SK-N-SH (cell line): ENCODE results near the gene ATP8B1. TPM values are rescaled to one million over a fixed set of nuclear protein-coding genes. Genes with fewer than 3 reads are reported as not detected.

ENCODE experiments used
- CTCF ChIA-PET: fragments of 300-600, 350-600 bp; formaldehyde crosslinking; extraction: SDS; loops from one replicate; lab custom pipeline; 2021; lab: Yijun Ruan, JAX
- POLR2A ChIA-PET: fragments of 350-600 bp; sonication (Branson Sonifier 250); formaldehyde crosslinking; extraction: SDS; loops from one replicate; lab custom pipeline; 2020; ENCODE audit warnings: antibody characterized with exemption, inconsistent platforms; lab: Yijun Ruan, JAX
- DNase-seq: peaks from one replicate; pipeline ENCODE4 v3.0.0; 2012
- H2AFZ ChIP-seq: fragments of 200-600 bp; sonication (generic); 2 replicates; pipeline ENCODE4 v1.8.1; 2016; ENCODE audit warnings: antibody characterized with exemption, mild to moderate bottlenecking, low read depth
- H3F3A ChIP-seq: fragments of 200-600 bp; sonication (generic); replicated peaks from 2 replicates; pipeline ENCODE3; 2016; ENCODE audit warnings: antibody characterized with exemption, mild to moderate bottlenecking; ENCODE audit not compliant: insufficient read depth
- H3K27ac ChIP-seq, 2 experiments: fragments of 200-500 bp in 1 of 2; fragments of 200-600 bp in 1 of 2; sonication (Bioruptor generic) in 1 of 2; sonication (generic), shearing (Covaris generic) in 1 of 2; 2 replicates each; pipeline versions ENCODE4 v1.5.1 to v1.6.1; 2014 to 2016; ENCODE audit warnings: low read depth in 2 of 2, inconsistent platforms in 1 of 2, low read length in 1 of 2, mild to moderate bottlenecking in 1 of 2, mixed read lengths in 1 of 2
- H3K27me3 ChIP-seq: fragments of 200-600 bp; sonication (generic), shearing (Covaris generic); 2 replicates; pipeline ENCODE4 v1.6.1; 2016; ENCODE audit warnings: mixed run types; ENCODE audit not compliant: insufficient read depth
- H3K36me3 ChIP-seq, 2 experiments: fragments of 200-500 bp in 1 of 2; fragments of 200-600 bp in 1 of 2; sonication (Bioruptor generic) in 1 of 2; sonication (generic) in 1 of 2; replicated peaks in 1 of 2; 2 replicates each; pipeline versions ENCODE3 to v1.5.1; 2014 to 2016; ENCODE audit warnings: low read length in 1 of 2, mild to moderate bottlenecking in 1 of 2; ENCODE audit not compliant: insufficient read depth in 2 of 2, control insufficient read depth in 1 of 2
- H3K4me1 ChIP-seq, 2 experiments: fragments of 200-500 bp in 1 of 2; fragments of 200-600 bp in 1 of 2; sonication (Bioruptor generic) in 1 of 2; sonication (generic), shearing (Covaris generic) in 1 of 2; 2 replicates each; pipeline versions ENCODE4 v1.5.1 to v1.6.1; 2014 to 2016; ENCODE audit warnings: low read depth in 1 of 2, low read length in 1 of 2, mixed run types in 1 of 2; ENCODE audit not compliant: insufficient read depth in 2 of 2, control insufficient read depth in 1 of 2
- H3K4me2 ChIP-seq: fragments of 200-600 bp; sonication (generic), shearing (Covaris generic); 2 replicates; pipeline ENCODE4 v1.6.1; 2017; ENCODE audit warnings: mixed run types
- H3K4me3 ChIP-seq, 2 experiments: fragments of 200-500 bp in 1 of 2; fragments of 200-600 bp in 1 of 2; sonication (Bioruptor generic) in 1 of 2; sonication (generic), shearing (Covaris generic) in 1 of 2; 2 replicates each; pipeline versions ENCODE4 v1.5.1 to v1.8.1; 2014 to 2016; ENCODE audit warnings: low read depth in 2 of 2, inconsistent platforms in 1 of 2, low read length in 1 of 2, mild to moderate bottlenecking in 1 of 2, mixed read lengths in 1 of 2, moderate library complexity in 1 of 2
- H3K79me2 ChIP-seq: fragments of 200-600 bp; sonication (generic); 2 replicates; pipeline ENCODE4 v1.8.1; 2017; ENCODE audit warnings: mild to moderate bottlenecking; ENCODE audit not compliant: insufficient read depth
- H3K9ac ChIP-seq: fragments of 200-600 bp; sonication (generic); 2 replicates; pipeline ENCODE4 v1.6.1; 2017; ENCODE audit warnings: mixed run types
- H3K9me2 ChIP-seq: fragments of 200-600 bp; sonication (generic); 2 replicates; pipeline ENCODE4 v1.6.1; 2017; ENCODE audit warnings: mixed run types
- H3K9me3 ChIP-seq: fragments of 200-600 bp; sonication (generic); 2 replicates; pipeline ENCODE4 v1.6.1; 2017; ENCODE audit warnings: mixed run types, mild to moderate bottlenecking, moderate library complexity
- H4K20me1 ChIP-seq: fragments of 200-600 bp; sonication (generic); 2 replicates; pipeline ENCODE4 v1.6.1; 2017; ENCODE audit warnings: mild to moderate bottlenecking, mixed run types; ENCODE audit not compliant: insufficient read depth
- CHD2 ChIP-seq: fragments of 150-350 bp; IDR thresholded peaks from 2 replicates; pipeline ENCODE4 v1.6.1; 2018; ENCODE audit warnings: low read length; ENCODE audit not compliant: partially characterized antibody
- CTCF ChIP-seq: fragments of 200-600 bp; sonication (generic); IDR thresholded peaks from 2 replicates; pipeline ENCODE4 v1.6.1; 2017; ENCODE audit warnings: antibody characterized with exemption, mild to moderate bottlenecking, moderate library complexity
- EP300 ChIP-seq, 2 experiments: IDR thresholded peaks; 2 replicates each; pipeline versions ENCODE4 v1.4.0 to v1.6.1; 2012; ENCODE audit warnings: borderline replicate concordance in 1 of 2, low read depth in 1 of 2, low read length in 1 of 2
- EZH2phosphoT487 ChIP-seq: fragments of 200-600 bp; sonication (generic); IDR thresholded peaks from 2 replicates; pipeline ENCODE4 v1.6.1; 2017; ENCODE audit warnings: low read depth, mixed run types, mild to moderate bottlenecking, antibody characterized with exemption, moderate library complexity, borderline replicate concordance
- FOXJ3 ChIP-seq: sonication (generic); formaldehyde crosslinking; IDR thresholded peaks from 2 replicates; pipeline ENCODE4 v1.5.1; 2020; ENCODE audit warnings: mild to moderate bottlenecking, missing genetic modification reagents
- FOXM1 ChIP-seq: IDR thresholded peaks from 2 replicates; pipeline ENCODE4 v1.4.0; 2012; ENCODE audit warnings: low read depth, mild to moderate bottlenecking
- GATA2 ChIP-seq: sonication (generic); formaldehyde crosslinking; IDR thresholded peaks from 2 replicates; pipeline ENCODE4 v1.5.0; 2020; ENCODE audit warnings: mild to moderate bottlenecking, missing genetic modification reagents
- JUND ChIP-seq: IDR thresholded peaks from 2 replicates; pipeline ENCODE4 v1.4.0; 2012
- MEF2A ChIP-seq: IDR thresholded peaks from 2 replicates; pipeline ENCODE4 v1.4.0; 2012; ENCODE audit warnings: low read depth, borderline replicate concordance
- MXI1 ChIP-seq: IDR thresholded peaks from 2 replicates; pipeline ENCODE4 v1.6.1; 2012; ENCODE audit warnings: mild to moderate bottlenecking, low read depth, low read length, improper control_type of control experiment
- NRF1 ChIP-seq: IDR thresholded peaks from 2 replicates; pipeline ENCODE4 v1.6.1; 2012; ENCODE audit warnings: low read depth, mild to moderate bottlenecking, low read length
- PBX3 ChIP-seq: IDR thresholded peaks from 2 replicates; pipeline ENCODE4; 2012
- RFX5 ChIP-seq: IDR thresholded peaks from 2 replicates; pipeline ENCODE4 v1.6.1; 2012; ENCODE audit warnings: mild to moderate bottlenecking, improper control_type of control experiment, low read length
- RXRA ChIP-seq: IDR thresholded peaks from 2 replicates; pipeline ENCODE4 v1.4.0; 2012; ENCODE audit warnings: low read depth, mild to moderate bottlenecking, borderline replicate concordance
- SMC3 ChIP-seq: IDR thresholded peaks from 2 replicates; pipeline ENCODE4 v1.6.1; 2012; ENCODE audit warnings: low read depth, low read length, improper control_type of control experiment
- TEAD4 ChIP-seq: IDR thresholded peaks from 2 replicates; pipeline ENCODE4 v1.4.0; 2012; ENCODE audit warnings: mild to moderate bottlenecking, borderline replicate concordance; ENCODE audit not compliant: insufficient read depth
- USF2 ChIP-seq: fragments of 150-350 bp; IDR thresholded peaks from 2 replicates; pipeline ENCODE4 v1.6.1; 2017; ENCODE audit warnings: antibody characterized with exemption, low read length, low read depth, borderline replicate concordance
- YY1 ChIP-seq: IDR thresholded peaks from 2 replicates; pipeline ENCODE4 v1.4.0; 2012; ENCODE audit warnings: low read depth, mild to moderate bottlenecking
- WGBS: methylation state at CpG from one replicate; pipeline ENCODE4 v1.1.6; 2017; ENCODE audit warnings: low lambda C conversion rate; 5-methylcytosine and 5-hydroxymethylcytosine counted together
- polyA plus RNA-seq, 3 experiments: library from polyadenylated mRNA; depleted of rRNA; stranded (reverse); fragments of >200 nt; gene quantifications; 2 replicates each; pipeline ENCODE4 v1.2.3, GENCODE V29; 2012
- TF ChIP-seq, protein P1 (sequence below): IDR thresholded peaks from 2 replicates; pipeline ENCODE4 v1.6.1; 2012; ENCODE audit warnings: mild to moderate bottlenecking, low read depth, low read length, moderate library complexity
- TF ChIP-seq, protein P2 (sequence below): IDR thresholded peaks from 2 replicates; pipeline ENCODE4 v1.4.0; 2012; ENCODE audit warnings: low read depth, borderline replicate concordance

ATP8B1 gene
- polyA plus RNA-seq, 1 of the 3 experiments (the other 2 are of a cell fraction): 43.8 TPM

GRCh38 chr18:57744211-57744694 is 58.9 kb downstream of the ATP8B1 start:
- peaks cover 99% of the 10 kb centered on the region for H3K79me2 ChIP-seq
- no peak overlapping the region for H2AFZ ChIP-seq
- ChIA-PET POLR2A (no interaction called here), CTCF (no interaction called here)
- H4K20me1 ChIP-seq: peaks cover 47% of the 10 kb centered on the region
- DNase-seq: no peak
- peaks cover 30% of the 10 kb centered on the region for H3F3A ChIP-seq
- H3K27me3 ChIP-seq: no peaks in the 10 kb centered on the region
- WGBS: 91% methylated on average over 5 of the region's 5 CpGs
- peaks cover 0 to 38% of the 10 kb centered on the region in 2 experiments; a peak in 3 of 4 replicates for H3K4me1 ChIP-seq
- TF ChIP-seq FOXJ3 (no peak), CTCF (no peak), USF2 (no peak), EP300 (IDR thresholded peaks at IDR 0.05; ENCODE audit: borderline replicate concordance in 1 of 2, low read depth in 1 of 2, low read length in 1 of 2) (no peak), TEAD4 (no peak), YY1 (no peak), MEF2A (no peak), GATA2 (CRISPR knock-in tag) (no peak), CHD2 (no peak), RXRA (no peak), NRF1 (no peak), RFX5 (no peak), MXI1 (no peak), PBX3 (no peak), EZH2phosphoT487 (no peak), SMC3 (no peak), JUND (no peak), FOXM1 (no peak)
- TF ChIP-seq, protein P1, sequence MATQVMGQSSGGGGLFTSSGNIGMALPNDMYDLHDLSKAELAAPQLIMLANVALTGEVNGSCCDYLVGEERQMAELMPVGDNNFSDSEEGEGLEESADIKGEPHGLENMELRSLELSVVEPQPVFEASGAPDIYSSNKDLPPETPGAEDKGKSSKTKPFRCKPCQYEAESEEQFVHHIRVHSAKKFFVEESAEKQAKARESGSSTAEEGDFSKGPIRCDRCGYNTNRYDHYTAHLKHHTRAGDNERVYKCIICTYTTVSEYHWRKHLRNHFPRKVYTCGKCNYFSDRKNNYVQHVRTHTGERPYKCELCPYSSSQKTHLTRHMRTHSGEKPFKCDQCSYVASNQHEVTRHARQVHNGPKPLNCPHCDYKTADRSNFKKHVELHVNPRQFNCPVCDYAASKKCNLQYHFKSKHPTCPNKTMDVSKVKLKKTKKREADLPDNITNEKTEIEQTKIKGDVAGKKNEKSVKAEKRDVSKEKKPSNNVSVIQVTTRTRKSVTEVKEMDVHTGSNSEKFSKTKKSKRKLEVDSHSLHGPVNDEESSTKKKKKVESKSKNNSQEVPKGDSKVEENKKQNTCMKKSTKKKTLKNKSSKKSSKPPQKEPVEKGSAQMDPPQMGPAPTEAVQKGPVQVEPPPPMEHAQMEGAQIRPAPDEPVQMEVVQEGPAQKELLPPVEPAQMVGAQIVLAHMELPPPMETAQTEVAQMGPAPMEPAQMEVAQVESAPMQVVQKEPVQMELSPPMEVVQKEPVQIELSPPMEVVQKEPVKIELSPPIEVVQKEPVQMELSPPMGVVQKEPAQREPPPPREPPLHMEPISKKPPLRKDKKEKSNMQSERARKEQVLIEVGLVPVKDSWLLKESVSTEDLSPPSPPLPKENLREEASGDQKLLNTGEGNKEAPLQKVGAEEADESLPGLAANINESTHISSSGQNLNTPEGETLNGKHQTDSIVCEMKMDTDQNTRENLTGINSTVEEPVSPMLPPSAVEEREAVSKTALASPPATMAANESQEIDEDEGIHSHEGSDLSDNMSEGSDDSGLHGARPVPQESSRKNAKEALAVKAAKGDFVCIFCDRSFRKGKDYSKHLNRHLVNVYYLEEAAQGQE: no peak
- TF ChIP-seq, protein P2, sequence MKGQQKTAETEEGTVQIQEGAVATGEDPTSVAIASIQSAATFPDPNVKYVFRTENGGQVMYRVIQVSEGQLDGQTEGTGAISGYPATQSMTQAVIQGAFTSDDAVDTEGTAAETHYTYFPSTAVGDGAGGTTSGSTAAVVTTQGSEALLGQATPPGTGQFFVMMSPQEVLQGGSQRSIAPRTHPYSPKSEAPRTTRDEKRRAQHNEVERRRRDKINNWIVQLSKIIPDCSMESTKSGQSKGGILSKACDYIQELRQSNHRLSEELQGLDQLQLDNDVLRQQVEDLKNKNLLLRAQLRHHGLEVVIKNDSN: no peak
- TF ChIP-seq, all 33 proteins: peak for 0
- Histone ChIP-seq H3K9me3 (no peaks in the 10 kb centered on the region), H3K36me3 (peaks cover 0 to 32% of the 10 kb centered on the region in 2 experiments), H3K4me3 (no peak overlapping the region), H3K9me2 (no peaks in the 10 kb centered on the region), H3K9ac (no peak overlapping the region), H3K4me2 (no peak overlapping the region), H3K27ac (peak overlapping the region in 1 of 2 experiments; percentile 56; a peak in 2 of 4 replicates)
